ENCODE data around the gene THSD7A. TPM values are rescaled to one million over a fixed set of nuclear protein-coding genes. Genes with fewer than 3 reads are reported as not detected.

THSD7A gene
- polyA plus RNA-seq, 1 donor from 2014 or later = 18.5 TPM

DNA sequence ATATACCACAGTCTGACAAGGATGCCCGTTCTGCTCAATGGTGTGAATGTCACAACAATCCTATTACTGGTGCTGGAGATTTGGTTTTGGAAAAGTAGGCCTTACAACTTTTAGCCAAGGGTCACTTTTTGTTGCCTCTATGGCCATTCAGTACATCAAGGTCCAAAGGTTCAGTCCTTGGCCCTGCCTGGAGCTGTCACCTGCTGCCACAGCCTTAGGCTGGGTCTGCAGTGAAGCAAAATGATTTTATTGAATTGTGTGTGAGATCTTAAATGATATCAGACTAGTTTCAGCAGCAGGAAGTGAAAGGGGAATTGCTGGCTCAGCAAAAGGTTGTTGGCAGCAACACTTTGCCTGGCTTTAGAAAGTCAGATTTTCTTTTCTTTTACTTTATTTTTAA is 427.6 kb downstream of the THSD7A start:
- H3K9ac ChIP-seq (ENCODE audit: low read length) = no peak overlapping the region
- no peak overlapping the region for H2AFZ ChIP-seq (ENCODE audit: low read depth, low read length)
- no peaks in the 10 kb centered on the region for H3F3A ChIP-seq (ENCODE audit: insufficient read depth, low read length, poor library complexity, severe bottlenecking)
- H3K9me2 ChIP-seq (ENCODE audit: insufficient read depth, low read length) = no peaks in the 10 kb centered on the region
- no peak overlapping the region for H3K27ac ChIP-seq (ENCODE audit: low read length)
- no peaks in the 10 kb centered on the region for H3K9me3 ChIP-seq (ENCODE audit: low read length)
- H3K27me3 ChIP-seq (ENCODE audit: insufficient read depth, low read depth, low read length) = no peaks in the 10 kb centered on the region
- no peaks in the 10 kb centered on the region for H3K79me2 ChIP-seq (replicated peaks; ENCODE audit: insufficient read depth, low read length)
- H3K36me3 ChIP-seq (ENCODE audit: insufficient read depth, low read length) = peaks cover 8% of the 10 kb centered on the region
- TF ChIP-seq EZH2 (IDR thresholded peaks at IDR 0.05; ENCODE audit: borderline replicate concordance, insufficient read depth, low read length, poor library complexity, severe bottlenecking) (no peak), RAD21 (conservative IDR thresholded peaks at IDR 0.05) (no peak)
- TF ChIP-seq, protein P1, sequence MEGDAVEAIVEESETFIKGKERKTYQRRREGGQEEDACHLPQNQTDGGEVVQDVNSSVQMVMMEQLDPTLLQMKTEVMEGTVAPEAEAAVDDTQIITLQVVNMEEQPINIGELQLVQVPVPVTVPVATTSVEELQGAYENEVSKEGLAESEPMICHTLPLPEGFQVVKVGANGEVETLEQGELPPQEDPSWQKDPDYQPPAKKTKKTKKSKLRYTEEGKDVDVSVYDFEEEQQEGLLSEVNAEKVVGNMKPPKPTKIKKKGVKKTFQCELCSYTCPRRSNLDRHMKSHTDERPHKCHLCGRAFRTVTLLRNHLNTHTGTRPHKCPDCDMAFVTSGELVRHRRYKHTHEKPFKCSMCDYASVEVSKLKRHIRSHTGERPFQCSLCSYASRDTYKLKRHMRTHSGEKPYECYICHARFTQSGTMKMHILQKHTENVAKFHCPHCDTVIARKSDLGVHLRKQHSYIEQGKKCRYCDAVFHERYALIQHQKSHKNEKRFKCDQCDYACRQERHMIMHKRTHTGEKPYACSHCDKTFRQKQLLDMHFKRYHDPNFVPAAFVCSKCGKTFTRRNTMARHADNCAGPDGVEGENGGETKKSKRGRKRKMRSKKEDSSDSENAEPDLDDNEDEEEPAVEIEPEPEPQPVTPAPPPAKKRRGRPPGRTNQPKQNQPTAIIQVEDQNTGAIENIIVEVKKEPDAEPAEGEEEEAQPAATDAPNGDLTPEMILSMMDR (IDR thresholded peaks at IDR 0.05; ENCODE audit: poor library complexity, severe bottlenecking) = no peak
- TF ChIP-seq, protein P2, sequence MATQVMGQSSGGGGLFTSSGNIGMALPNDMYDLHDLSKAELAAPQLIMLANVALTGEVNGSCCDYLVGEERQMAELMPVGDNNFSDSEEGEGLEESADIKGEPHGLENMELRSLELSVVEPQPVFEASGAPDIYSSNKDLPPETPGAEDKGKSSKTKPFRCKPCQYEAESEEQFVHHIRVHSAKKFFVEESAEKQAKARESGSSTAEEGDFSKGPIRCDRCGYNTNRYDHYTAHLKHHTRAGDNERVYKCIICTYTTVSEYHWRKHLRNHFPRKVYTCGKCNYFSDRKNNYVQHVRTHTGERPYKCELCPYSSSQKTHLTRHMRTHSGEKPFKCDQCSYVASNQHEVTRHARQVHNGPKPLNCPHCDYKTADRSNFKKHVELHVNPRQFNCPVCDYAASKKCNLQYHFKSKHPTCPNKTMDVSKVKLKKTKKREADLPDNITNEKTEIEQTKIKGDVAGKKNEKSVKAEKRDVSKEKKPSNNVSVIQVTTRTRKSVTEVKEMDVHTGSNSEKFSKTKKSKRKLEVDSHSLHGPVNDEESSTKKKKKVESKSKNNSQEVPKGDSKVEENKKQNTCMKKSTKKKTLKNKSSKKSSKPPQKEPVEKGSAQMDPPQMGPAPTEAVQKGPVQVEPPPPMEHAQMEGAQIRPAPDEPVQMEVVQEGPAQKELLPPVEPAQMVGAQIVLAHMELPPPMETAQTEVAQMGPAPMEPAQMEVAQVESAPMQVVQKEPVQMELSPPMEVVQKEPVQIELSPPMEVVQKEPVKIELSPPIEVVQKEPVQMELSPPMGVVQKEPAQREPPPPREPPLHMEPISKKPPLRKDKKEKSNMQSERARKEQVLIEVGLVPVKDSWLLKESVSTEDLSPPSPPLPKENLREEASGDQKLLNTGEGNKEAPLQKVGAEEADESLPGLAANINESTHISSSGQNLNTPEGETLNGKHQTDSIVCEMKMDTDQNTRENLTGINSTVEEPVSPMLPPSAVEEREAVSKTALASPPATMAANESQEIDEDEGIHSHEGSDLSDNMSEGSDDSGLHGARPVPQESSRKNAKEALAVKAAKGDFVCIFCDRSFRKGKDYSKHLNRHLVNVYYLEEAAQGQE (IDR thresholded peaks at IDR 0.05; ENCODE audit: borderline replicate concordance) = no peak
- H3K4me2 ChIP-seq (ENCODE audit: low read length) = no peak overlapping the region
- no peak overlapping the region for H3K4me3 ChIP-seq (ENCODE audit: low read length)
- no peaks in the 10 kb centered on the region for H4K20me1 ChIP-seq (ENCODE audit: insufficient read depth)

DNA sequence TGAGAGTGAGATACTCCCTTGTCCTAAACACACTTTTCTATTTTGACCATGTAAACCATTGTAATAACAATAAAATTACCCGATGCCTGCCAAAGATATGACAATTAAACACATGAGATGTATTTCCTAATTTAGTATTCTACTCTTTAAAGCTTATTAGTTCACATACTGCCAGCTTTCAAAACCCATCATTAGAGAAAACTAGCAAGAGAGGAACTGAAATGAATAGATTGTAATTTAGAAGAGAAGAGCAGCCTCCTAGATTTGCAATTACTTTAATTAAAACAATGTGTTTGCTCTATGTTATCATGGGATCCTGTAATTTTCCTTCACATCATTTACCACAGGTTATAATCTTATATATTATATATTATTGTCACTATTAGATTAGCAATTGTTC is 428.2 kb downstream of the THSD7A start:
- Histone ChIP-seq H3K79me2 (replicated peaks; ENCODE audit: insufficient read depth, low read length) (no peaks in the 10 kb centered on the region), H3K27ac (ENCODE audit: low read length) (no peak overlapping the region), H3K4me2 (ENCODE audit: low read length) (no peak overlapping the region), H3K36me3 (ENCODE audit: insufficient read depth, low read length) (peaks cover 8% of the 10 kb centered on the region), H3K9me3 (ENCODE audit: low read length) (no peaks in the 10 kb centered on the region), H3K9ac (ENCODE audit: low read length) (no peak overlapping the region), H2AFZ (ENCODE audit: low read depth, low read length) (no peak overlapping the region), H3K9me2 (ENCODE audit: insufficient read depth, low read length) (no peaks in the 10 kb centered on the region), H3K4me3 (ENCODE audit: low read length) (no peak overlapping the region), H4K20me1 (ENCODE audit: insufficient read depth) (no peaks in the 10 kb centered on the region), H3K27me3 (ENCODE audit: insufficient read depth, low read depth, low read length) (no peaks in the 10 kb centered on the region), H3F3A (ENCODE audit: insufficient read depth, low read length, poor library complexity, severe bottlenecking) (no peaks in the 10 kb centered on the region)
- no peak for TF ChIP-seq TAF1 (IDR thresholded peaks at IDR 0.05; ENCODE audit: low read depth)
- TF ChIP-seq SMC3 (conservative IDR thresholded peaks at IDR 0.05; ENCODE audit: poor library complexity) = no peak
- TF ChIP-seq, protein P2 (IDR thresholded peaks at IDR 0.05; ENCODE audit: borderline replicate concordance) = no peak
- TF ChIP-seq EZH2 (IDR thresholded peaks at IDR 0.05; ENCODE audit: borderline replicate concordance, insufficient read depth, low read length, poor library complexity, severe bottlenecking) = no peak
